ENCODE data around the gene ADGRG6.
"Not testable (repeated sequence)": the region's sequence is repeated elsewhere in the genome, so short reads cannot be mapped to it uniquely, and the experiment has no call there.

The ADGRG6 gene

DNA sequence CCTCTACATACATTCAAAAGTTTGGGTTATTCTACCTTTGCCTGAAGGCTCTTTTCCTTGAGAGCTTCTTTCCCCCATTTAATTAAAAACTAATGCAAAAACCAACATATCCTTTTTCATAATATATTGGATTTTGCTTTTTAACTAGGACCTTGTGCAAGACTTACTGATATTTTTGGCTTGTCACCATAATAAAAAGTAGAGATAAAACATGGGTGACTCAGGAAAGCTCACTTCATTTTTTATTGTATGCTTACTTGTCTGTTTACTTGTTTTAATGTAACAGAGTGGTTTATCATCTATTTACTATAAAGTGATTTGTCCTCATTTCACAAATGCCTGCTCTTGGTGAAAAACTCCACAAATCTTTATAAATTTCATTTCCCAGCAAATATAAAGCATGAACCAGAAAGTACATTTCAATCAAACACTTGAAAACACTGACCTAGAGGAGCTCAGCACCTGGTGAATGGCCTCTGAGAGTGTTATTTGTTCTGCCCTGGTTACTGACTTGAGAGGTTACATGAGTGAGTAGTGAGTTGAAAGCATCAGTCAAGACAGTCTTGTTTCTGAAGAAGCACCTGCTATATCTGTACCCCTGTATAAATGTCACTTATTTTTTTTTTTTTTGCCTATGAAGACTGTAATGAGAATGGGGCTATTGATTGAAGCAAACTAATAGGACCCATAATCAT lies 20.8 kb downstream of the ADGRG6 start:
- DNase-seq, result no peak

DNA sequence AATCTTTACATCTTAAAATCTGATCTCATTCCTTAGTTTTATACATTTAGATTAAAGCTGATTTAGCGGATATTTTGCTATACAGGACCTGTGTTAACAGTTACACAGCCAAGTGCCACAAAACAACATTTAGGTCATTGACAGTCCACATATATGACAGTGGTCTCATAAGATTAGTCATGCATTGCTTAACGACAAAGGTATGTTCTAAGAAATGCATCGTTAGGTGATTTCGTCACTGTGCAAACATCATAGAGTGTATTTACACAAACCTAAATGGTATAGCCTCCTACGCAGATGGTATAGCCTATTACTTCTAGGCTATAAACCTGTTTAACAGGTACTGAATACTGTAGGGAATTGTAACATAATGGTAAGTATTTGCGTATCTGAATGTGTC lies 21.6 kb downstream of the ADGRG6 start:
- DNase-seq, result no peak

DNA sequence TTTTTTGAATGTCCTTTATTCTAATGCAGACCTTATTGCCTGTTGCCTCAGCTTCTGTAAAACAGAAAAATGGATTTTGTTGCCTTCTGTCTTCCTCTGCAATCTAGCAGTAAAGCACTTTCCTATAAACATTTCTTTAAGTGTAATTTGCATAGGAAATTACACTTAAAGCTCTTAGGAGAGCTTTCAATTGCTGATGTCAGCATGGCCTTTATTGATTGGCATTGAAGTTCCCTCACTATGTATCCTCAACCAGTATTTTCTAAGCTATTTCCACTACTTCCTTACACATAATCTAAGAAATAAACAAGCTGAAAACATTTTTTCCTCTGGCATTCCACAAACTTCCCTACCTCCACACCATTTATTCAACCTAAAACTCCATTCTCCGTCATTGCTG lies 22.3 kb downstream of the ADGRG6 start:
- no peak for DNase-seq

DNA sequence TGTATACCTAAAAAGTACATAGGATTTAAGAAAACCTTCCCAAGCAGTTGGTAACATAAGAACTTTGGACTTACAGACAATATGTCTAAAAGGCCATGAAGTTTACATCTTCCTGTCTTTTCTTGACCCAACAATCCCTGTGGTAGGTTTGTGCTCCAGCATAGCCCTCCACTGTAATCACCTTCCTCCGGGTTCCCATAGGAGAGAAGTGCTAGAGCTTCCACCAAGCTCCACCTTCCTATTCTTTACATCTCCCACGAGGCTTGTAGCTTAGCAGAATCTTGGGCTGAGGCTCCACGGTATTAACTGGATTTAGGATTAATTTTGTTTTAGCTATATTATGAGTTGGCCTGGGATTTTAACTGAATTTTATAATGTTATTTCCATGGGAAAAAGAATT lies 23.3 kb downstream of the ADGRG6 start:
- DNase-seq, result no peak

DNA sequence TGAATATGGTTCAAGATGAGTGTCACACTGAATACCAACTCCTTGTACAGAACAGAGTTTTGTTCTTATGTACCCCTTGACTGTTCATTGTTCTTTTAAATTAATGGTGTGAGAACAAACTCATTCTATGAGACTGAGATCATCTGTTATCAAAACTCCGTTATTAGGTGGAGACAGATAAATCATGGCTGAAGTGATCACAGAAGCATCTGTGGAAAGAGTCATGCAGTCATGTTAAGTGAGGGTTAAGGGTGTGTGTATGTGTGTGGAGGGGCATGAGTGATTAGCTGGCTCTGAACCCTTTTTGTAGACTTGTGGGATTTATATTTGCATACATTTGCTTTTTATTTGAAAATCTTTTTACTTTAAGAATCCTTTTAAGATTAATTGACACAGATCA lies 24.7 kb downstream of the ADGRG6 start:
- no peak for DNase-seq

DNA sequence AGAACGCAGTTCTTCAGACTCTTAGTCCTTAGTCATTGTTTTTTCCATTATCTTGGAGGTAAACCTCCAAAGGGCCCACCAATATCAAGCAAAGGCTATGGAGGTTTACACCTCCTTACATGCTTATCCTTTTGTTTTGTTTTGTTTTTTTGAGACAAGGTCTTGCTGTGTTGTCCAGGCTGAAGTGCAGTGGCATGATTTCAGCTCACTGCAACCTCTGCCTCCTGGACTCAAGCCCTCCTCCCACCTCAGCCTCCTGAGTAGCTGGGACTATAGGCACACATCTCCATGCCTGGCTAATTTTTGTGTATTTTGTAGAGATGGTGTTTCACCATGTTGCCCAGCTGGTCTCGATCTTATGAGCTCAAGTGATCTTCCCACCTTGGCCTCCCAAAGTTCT lies 26.3 kb downstream of the ADGRG6 start:
- DNase-seq, result no peak

DNA sequence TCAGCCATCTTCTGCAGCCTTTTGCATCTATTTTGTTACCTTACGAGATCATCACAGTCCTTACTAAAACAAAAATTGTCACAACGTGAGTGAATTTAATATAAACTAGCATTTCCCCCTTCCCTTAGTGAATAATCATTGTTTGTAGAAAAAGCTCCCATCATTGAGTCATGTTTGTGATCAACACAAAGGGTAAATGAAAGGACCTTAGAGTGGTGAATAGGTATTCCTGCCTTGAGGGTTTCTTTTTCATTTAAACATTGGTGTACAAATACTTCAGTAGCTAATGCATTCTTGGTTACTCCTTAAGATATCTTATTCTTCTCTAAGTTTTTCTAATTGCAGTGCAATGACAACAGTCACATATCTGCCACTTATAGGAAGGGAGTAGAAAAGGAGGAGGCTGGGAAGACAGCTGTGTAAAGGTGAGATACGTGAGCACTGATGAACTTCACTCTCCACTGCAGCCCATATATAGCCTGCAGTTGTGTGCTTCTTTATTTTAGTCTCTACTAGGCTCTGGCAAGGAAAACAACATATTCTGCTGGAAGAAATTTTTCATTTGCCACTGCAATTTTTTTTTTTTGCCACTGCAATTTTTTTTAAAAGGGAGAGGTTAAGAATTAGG lies 27.8 kb downstream of the ADGRG6 start:
- no peak for DNase-seq

DNA sequence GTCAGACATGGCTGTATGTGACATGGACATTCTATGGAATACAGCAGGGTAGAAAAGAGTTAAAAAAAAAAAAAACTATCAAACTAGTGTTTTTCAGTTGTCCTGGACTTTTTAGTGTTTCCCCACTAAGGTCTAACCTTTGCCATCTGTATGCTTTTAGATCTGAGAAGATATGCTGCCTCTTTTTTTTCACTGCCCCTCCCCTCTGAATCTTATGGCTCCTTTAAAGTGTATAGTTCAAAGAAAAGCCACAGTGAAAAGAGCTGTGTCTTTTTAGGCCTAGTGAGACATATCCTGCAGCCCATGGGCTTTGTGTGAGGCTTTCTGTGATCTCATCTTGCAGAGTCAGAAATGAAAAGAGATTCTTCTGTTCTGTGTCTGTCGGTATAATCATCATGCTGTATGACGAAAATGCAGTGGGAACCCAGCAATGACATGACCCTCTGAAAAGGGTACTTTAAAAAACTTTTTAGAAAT lies 29.3 kb downstream of the ADGRG6 start:
- no peak for DNase-seq

DNA sequence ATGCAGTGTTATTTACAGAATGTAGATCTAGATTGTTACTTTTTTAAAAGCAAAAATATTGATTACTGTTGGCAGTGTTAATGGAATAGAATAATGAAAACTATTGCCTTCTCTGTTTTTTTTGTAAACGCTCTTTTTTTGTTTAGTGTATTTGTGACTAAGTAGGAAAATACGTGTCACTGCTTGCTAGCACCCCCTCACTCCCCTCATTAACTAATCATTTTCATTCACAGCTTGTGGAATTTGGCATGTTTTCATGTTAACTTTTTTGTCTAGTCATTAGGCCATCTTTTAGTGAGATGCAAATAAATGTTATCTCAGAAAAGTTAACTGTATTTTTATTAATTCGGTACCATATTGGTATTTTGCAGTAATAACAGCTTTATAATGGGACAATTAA lies 29.8 kb downstream of the ADGRG6 start:
- DNase-seq, result no peak

DNA sequence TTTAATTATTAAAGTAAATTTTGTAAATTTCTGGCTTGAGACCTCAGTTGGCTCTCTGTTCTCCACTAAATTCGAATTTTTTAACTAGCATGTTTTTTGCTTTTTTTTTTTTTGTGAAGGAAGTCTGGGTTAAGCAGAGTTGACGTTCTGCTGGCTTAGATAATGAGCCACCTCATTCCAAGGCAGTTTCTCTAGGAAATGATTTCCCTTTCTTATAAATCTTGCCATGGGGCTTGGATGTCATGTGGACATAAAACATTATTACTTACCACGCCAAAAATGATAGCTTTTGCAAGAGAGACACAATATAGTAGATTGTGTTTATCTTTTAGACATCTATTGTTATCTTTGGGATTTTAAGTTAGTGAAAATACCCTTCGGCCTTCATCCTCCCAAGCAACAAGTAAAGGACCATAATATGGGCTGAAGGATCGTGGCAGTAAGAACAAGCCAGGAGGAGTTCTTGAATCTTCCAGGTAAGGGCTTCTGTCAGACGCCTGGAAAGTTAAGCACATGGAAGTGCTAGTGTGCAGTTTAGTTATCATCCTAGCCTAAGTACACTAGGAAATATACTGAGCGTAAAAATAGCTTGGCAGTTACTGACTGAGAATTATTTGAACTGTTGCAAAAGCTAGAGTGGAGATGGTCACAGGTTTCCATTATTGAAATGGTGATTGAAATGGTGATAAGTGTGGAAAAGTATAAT lies 30.7 kb downstream of the ADGRG6 start:
- DNase-seq, result no peak

DNA sequence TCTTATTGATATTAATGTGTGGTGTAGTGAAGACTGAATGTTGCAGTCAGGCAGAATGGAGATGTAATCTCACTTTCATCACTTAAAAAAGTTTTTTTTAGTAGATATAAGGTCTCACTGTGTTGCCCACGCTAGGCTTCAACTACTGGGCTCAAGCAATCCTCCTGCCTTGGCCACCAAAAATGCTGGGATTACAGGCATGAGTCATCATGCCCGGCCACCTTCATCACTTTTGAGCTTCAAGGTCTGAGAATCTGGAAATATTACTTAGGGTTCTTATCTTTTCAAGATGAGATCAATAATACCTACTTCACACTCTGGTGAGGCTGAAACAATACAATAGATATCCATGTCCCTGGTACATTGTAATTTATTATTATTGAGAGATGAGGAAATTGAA lies 31.6 kb downstream of the ADGRG6 start:
- no peak for DNase-seq

DNA sequence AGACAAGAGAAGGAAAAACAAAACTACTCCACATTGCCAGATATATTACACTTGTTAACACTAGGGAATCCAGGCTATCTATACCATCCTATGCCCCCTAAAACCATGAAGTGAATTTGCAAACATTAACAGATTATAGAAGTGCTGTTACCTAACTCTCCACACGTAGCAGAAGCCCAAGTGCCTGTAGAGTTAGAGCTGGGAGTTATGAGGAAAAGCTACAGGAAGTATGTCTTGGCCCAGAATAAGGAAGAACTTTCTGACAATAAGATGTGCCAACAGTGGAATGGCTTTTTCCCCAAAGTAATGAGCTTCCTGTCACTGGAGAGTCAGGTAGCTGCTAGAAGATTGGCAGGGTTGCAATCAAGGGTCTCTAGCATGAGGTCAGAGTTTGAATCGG lies 32.5 kb downstream of the ADGRG6 start:
- DNase-seq, result no peak

DNA sequence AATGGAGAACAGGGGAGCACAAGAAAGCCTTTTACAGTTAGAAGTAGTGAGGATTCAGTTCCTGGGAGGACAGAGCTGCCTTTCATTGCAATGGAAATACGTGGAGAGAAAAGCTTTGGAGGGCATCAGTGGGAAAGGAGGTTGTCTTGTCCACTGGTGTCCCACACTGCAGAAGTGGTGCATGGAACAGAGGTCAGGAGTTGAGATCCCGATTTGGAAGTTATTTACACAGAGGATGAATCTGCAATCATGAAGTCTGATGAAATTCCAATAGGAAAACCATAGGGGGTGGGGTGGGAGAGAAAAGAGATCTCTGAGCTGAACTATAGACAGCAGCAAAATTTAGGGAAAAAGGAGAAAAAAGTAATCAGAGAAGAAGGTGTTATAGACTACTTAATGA lies 33.6 kb downstream of the ADGRG6 start:
- no peak for DNase-seq

DNA sequence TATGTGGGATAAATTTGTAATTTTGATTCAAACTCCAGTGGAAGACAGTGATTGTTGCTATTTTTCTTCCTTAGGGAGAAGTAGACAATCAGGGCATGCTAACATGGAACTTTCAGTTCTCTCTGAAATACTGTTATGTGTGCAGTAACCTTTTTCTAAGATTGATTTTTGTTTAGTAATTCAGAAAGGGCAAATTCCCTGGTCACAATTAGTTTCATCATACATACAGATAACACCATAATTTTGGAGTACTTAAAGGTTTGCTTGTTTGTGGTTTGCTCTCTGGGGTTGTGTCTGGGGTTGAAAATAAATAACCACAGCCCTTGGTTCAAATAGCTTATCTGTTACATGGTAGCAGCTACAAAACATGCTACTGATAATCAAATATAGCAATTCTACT lies 34.4 kb downstream of the ADGRG6 start:
- no peak for DNase-seq

DNA sequence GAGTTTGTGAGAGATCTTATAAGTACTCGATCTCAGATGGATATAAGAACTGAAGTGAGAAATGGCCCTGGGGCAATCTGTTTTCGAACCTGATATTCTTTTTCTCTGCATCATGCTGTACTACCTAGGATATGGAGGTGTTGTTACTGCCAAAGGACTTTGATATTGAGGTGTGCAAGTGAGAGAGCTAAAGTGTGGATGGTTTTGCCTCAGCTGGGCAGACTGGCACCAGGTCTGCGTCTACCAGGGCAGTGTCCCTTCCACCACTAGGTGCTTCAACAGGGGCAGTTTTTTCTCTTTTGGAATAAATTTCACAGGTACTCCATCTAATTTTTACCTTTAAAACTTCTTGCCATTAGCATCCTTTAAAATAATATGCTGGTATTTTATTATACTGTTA lies 35.0 kb downstream of the ADGRG6 start:
- DNase-seq, result no peak

DNA sequence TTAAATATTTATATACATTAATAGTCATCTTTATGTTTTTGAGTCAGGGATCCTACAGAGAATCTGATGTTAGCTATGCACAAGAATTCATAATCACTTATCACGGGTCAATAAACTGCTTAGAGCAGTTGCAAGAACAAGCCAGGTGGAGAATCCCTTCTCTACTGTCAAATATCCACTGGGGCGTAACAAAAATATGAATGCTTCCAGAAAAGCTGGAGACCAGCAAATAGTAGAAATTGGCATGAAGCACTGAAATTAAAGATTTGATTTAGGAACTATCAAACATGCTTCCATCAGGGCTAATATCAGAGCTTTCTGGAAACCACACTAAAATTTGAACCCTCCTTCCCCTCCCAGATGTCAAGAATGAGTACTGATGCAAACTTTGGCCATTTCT lies 37.3 kb downstream of the ADGRG6 start:
- DNase-seq, result no peak

DNA sequence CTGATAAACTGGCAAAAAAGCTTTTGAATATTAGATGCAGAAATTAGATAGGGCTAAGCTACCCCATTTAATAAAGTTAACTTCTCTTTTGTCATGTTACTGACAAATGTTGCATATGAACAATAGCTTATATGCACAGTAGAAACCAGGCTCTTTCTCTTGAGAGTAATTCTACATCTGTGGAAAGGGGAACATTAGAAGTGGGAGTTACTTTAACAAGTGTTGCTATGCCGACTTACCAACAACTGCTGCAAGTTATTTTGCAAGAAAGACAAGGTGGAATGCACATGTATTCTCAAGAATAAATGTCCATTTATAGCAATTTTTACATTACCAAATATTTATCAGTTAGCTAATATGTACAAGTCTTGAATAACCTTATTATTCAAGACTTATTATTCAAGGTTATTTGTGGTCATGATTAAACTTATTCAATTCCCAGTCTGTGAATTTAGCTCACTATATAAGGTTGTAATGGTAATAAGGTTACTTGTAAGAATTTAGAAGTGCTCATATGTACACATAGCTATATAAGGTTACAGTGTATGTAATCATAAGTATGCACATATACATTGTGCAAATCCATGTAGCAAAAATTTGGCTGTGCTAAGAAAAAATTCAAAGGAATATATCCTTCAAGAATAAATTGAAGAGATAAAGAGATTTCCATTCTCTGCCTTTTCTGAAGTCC lies 38.3 kb downstream of the ADGRG6 start:
- no peak for DNase-seq

DNA sequence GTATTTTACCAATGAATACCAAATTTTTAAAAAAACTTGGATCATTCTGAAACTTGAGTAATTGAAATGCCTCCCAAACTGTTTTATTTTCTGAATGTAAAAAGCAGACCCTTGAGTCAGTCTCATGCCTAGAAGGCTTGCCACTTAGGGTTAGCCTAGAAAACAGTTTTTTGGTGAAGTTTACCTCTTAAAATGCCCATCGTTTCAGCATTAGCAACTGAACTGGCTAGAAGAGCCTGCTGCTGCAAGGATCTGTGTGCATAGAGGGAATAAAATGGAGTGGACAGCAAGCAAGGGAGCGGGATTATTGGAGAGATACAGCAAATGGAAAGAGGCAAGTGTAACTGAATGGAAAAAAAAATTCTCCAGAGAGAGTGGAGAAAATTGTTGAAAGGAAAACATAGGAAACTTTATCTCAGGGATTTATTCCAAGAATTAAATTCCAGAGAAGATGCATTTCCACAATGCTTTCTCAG lies 40.1 kb downstream of the ADGRG6 start:
- no peak for DNase-seq

DNA sequence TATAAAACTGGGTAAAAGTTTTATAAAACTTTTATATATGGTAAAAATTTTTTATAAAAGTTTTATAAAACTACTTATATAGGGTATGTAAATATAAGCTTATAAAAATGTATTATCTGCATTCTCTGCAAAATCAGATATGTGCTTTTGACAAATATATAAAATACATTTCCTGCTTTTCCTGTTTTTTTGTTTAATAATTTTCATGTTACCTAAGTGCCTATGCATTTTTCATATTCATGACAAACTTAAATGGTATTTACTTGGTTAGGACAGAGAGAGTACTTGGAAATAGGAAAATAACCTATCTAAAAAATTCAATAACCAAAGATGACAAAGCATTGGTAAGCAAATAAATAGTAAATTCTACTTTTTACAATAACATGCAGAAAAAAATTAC lies 41.2 kb downstream of the ADGRG6 start:
- DNase-seq, result no peak

DNA sequence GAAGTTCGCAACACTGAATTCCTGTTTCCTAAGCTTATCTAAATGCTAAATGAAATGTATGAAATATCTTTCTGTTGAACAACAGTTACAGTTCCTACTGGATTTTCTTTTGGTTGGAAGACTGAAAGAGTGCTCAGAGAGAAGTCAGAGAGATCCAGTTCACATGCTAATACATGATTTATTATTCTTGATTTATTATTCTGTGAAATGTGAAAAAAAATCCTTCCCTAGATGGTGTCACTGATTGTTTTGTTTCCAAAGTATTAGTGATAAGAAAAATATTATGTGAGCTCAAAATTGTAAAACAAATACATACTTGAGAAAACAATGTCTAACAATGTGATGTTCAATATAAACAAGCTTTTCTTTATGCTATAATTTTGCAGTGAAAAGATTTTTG lies 42.1 kb downstream of the ADGRG6 start:
- no peak for DNase-seq

DNA sequence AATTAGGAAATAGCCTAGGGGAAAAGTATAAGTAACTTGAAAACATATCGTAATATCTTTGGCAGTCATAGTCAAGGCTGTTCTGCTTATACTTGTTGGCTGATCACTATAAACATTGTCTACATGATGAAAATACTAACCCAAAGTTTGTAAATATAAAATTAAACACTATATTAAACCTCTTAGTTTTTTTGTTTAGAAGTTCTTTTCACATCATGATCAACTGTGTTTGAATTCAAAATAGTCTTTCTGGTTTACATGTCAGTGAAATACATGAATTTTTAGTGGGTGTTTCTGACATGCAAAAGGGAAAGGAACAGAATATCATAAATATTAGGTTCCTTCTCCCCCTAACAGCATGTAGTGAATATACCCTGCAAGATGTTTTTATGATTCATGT lies 43.5 kb downstream of the ADGRG6 start:
- DNase-seq, result no peak

DNA sequence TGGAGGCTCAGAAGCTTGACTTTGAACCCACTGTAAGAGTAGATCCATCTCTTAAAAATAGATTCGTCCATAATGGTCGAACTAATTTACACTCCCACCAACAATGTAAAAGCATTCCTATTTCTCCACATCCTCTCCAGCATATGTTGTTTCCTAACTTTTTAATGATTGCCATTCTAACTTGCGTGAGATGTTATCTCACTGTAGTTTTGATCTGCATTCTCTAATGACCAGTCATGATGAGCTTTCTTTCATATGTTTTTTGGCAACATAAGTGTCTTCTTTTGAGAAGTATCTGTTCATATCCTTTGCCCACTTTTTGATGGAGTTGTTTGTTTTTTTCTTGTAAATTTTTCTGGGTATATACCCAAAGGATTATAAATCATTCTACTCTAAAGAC lies 44.4 kb downstream of the ADGRG6 start:
- not testable (repeated sequence) for DNase-seq

DNA sequence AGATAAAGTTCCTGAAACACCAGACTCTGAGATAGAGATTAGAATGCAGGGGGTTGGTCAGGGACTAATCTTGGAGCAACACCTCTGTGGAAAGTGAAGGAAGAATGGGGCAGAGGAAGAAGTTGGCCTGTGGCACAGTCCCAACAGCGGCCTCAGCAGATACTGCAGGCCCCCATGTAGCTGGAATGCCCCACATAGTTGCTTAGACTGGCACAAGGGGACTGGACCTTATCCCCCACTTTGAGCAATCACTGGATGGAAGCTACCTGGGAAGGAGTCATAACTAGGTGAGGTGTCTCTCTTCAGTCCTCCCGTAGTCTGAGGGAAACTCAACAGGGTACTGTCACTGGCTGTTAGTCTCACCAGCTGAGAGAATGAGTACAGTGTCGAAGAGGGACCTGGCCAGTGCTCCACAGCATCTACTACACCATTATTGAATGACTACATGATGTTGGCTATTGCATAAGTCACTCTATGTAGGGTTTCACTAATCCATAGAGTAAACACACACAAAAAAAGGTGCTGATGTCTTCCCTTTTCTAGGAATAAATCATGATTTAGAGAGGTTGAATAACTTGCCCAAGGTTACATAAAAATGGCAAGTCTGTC lies 47.5 kb downstream of the ADGRG6 start:
- no peak for DNase-seq

Data from activated gamma-delta T cell treated with Interleukin-2 at 50 U/mL for 16 hours (primary cell).